ENCODE results near the gene GATA6. TPM values are rescaled to one million over a fixed set of nuclear protein-coding genes. Genes with fewer than 3 reads are reported as not detected.

GATA6 gene
- total and polyA plus RNA-seq, 2 of the 13 experiments (the other 11 are each of a cell fraction or from before 2014, with no cell fraction given), result 0.84 to 3.2 TPM

DNA sequence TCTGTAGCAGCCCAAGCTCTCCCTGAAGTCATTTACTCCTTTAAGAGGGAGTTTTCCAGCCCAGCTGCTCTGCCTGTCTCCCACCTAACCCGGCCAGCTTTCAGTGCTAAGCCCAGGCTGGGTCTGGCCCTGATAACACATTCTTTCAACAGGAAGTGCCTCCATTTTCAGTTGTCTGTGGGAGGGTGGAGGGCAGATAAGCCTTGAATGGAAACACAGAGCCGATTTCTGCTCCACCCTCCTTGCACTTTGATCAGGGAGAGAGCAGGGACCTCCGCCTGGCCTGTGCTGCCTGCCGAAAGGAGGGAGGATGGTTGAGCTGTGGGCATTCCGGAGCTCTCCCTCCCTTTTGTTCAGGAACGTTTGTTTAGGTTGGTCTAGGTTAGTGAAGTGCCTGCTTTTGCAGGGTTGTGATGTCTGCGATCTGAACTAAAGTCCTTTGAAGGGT lies 24.8 kb downstream of the GATA6 start (continued):
- TF ChIP-seq ZNF746 (CRISPR knock-in tag; IDR thresholded peaks at IDR 0.05), result peak; percentile 89; the same call in 1 of the 2 replicates
- TF ChIP-seq, protein P1, sequence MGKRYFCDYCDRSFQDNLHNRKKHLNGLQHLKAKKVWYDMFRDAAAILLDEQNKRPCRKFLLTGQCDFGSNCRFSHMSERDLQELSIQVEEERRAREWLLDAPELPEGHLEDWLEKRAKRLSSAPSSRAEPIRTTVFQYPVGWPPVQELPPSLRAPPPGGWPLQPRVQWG (CRISPR knock-in tag; IDR thresholded peaks at IDR 0.05; ENCODE audit: borderline replicate concordance, low read depth), result no peak
- TF ChIP-seq FOXC1 (CRISPR knock-in tag; IDR thresholded peaks at IDR 0.05; ENCODE audit: borderline replicate concordance), result no peak
- TF ChIP-seq, protein P2, sequence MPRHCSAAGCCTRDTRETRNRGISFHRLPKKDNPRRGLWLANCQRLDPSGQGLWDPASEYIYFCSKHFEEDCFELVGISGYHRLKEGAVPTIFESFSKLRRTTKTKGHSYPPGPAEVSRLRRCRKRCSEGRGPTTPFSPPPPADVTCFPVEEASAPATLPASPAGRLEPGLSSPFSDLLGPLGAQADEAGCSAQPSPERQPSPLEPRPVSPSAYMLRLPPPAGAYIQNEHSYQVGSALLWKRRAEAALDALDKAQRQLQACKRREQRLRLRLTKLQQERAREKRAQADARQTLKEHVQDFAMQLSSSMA (CRISPR knock-in tag; IDR thresholded peaks at IDR 0.05), result no peak
- TF ChIP-seq FOSL2 (CRISPR knock-in tag; IDR thresholded peaks at IDR 0.05), result peak; percentile 27; the same call in 1 of the 2 replicates
- no peak for TF ChIP-seq PRMT3 (CRISPR knock-in tag; IDR thresholded peaks at IDR 0.05; ENCODE audit: borderline replicate concordance, low read depth)
- TF ChIP-seq FOXO1 (CRISPR knock-in tag; IDR thresholded peaks at IDR 0.05), result peak; percentile 74
- no peak for TF ChIP-seq SMYD3 (CRISPR knock-in tag; IDR thresholded peaks at IDR 0.05)
- TF ChIP-seq TRIM24 (CRISPR knock-in tag; IDR thresholded peaks at IDR 0.05), result no peak
- no peak for TF ChIP-seq SP140L (CRISPR knock-in tag; IDR thresholded peaks at IDR 0.05; ENCODE audit: borderline replicate concordance)
- no peak for TF ChIP-seq SP1 (IDR thresholded peaks at IDR 0.05)
- no peak for TF ChIP-seq SP1 (CRISPR knock-in tag; IDR thresholded peaks at IDR 0.05)
- TF ChIP-seq HNRNPLL (IDR thresholded peaks at IDR 0.05; ENCODE audit: low read depth, low read length, poor library complexity, severe bottlenecking), result no peak
- no peak for TF ChIP-seq NPAS2 (CRISPR knock-in tag; IDR thresholded peaks at IDR 0.05; ENCODE audit: borderline replicate concordance)
- TF ChIP-seq, protein P3, sequence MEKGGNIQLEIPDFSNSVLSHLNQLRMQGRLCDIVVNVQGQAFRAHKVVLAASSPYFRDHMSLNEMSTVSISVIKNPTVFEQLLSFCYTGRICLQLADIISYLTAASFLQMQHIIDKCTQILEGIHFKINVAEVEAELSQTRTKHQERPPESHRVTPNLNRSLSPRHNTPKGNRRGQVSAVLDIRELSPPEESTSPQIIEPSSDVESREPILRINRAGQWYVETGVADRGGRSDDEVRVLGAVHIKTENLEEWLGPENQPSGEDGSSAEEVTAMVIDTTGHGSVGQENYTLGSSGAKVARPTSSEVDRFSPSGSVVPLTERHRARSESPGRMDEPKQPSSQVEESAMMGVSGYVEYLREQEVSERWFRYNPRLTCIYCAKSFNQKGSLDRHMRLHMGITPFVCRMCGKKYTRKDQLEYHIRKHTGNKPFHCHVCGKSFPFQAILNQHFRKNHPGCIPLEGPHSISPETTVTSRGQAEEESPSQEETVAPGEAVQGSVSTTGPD (CRISPR knock-in tag; IDR thresholded peaks at IDR 0.05), result no peak
- TF ChIP-seq HIC2 (CRISPR knock-in tag; IDR thresholded peaks at IDR 0.05; ENCODE audit: low read depth), result 0 out of 2 replicates have a peak, but pooled peaks have one; percentile 30
- no peak for TF ChIP-seq FOXK1 (CRISPR knock-in tag; IDR thresholded peaks at IDR 0.05; ENCODE audit: borderline replicate concordance, low read depth)
- TF ChIP-seq ZMYM2 (CRISPR knock-in tag; IDR thresholded peaks at IDR 0.05), result 0 out of 2 replicates have a peak, but pooled peaks have one; percentile 58
- TF ChIP-seq, protein P4, sequence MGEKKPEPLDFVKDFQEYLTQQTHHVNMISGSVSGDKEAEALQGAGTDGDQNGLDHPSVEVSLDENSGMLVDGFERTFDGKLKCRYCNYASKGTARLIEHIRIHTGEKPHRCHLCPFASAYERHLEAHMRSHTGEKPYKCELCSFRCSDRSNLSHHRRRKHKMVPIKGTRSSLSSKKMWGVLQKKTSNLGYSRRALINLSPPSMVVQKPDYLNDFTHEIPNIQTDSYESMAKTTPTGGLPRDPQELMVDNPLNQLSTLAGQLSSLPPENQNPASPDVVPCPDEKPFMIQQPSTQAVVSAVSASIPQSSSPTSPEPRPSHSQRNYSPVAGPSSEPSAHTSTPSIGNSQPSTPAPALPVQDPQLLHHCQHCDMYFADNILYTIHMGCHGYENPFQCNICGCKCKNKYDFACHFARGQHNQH (CRISPR knock-in tag; IDR thresholded peaks at IDR 0.05), result 0 out of 2 replicates have a peak, but pooled peaks have one; percentile 37
- TF ChIP-seq TIGD3 (CRISPR knock-in tag; IDR thresholded peaks at IDR 0.05; ENCODE audit: borderline replicate concordance), result no peak
- no peak for TF ChIP-seq FOXK2 (IDR thresholded peaks at IDR 0.05)
- TF ChIP-seq HHEX (CRISPR knock-in tag; IDR thresholded peaks at IDR 0.05), result no peak
- TF ChIP-seq STAG1 (CRISPR knock-in tag; IDR thresholded peaks at IDR 0.05), result peak; percentile 16; the same call in 1 of the 2 replicates
- TF ChIP-seq GTF3A (CRISPR knock-in tag; conservative IDR thresholded peaks at IDR 0.05), result no peak
